Measurements from ENCODE around the gene UBE2D1. TPM values are rescaled to one million over a fixed set of nuclear protein-coding genes. Genes with fewer than 3 reads are reported as not detected.

The UBE2D1 gene
- total RNA-seq, 1 experiment from 2014 or later: 21.0 TPM

- ATAC-seq: no peak
- no TSS peak for BruUV-seq (replicated peaks)
- DNase-seq (ENCODE audit: low read depth, low spot score): no peak
- Histone ChIP-seq H3K27ac (ENCODE audit: low read length) (no peak overlapping the region), H3K27me3 (ENCODE audit: control insufficient read depth, insufficient read depth, low read length) (no peaks in the 10 kb centered on the region), H3K4me1 (ENCODE audit: control insufficient read depth, insufficient read depth, low read length) (no peaks in the 10 kb centered on the region), H3K36me3 (ENCODE audit: control insufficient read depth, insufficient read depth, low read length) (peaks cover 31% of the 10 kb centered on the region), H3K4me3 (ENCODE audit: low read depth in 2 of 2, low read length in 2 of 2) (no peak overlapping the region), H3K9me3 (ENCODE audit: control insufficient read depth, insufficient read depth, low read depth, low read length) (no peaks in the 10 kb centered on the region)
- intact Hi-C loops (cut with micrococcal nuclease; ENCODE audit: unreplicated experiment): loop anchor here (5.0 kb wide), 1 partner anchor 97 kb away; no protein-coding TSS in a partner anchor
- in situ Hi-C loops (cut with HindIII; ENCODE audit: low pct_unique_long_range_greater_than_20kb, low sequenced_read_pairs): no loop called here
- POLR2A ChIA-PET: interaction anchor here (0.6 kb wide), 1 partner anchor 1643 kb away, joined by 3 read pairs; no protein-coding TSS in a partner anchor
- TF ChIP-seq REST (IDR thresholded peaks at IDR 0.05; ENCODE audit: insufficient read depth in 1 of 2, low read depth in 2 of 2, low read length in 1 of 2): no peak
- TF ChIP-seq TCF7L2 (IDR thresholded peaks at IDR 0.05; ENCODE audit: low read depth, low read length): no peak
- TF ChIP-seq CTCF (IDR thresholded peaks at IDR 0.05): no peak
- TF ChIP-seq SIN3A (IDR thresholded peaks at IDR 0.05; ENCODE audit: borderline replicate concordance, insufficient read depth, low read depth, low read length): no peak
- CTCF ChIA-PET: no interaction called here
These were observed 64.6 kb downstream of the UBE2D1 start for GRCh38 chr10:58399410-58399809.

DNA sequence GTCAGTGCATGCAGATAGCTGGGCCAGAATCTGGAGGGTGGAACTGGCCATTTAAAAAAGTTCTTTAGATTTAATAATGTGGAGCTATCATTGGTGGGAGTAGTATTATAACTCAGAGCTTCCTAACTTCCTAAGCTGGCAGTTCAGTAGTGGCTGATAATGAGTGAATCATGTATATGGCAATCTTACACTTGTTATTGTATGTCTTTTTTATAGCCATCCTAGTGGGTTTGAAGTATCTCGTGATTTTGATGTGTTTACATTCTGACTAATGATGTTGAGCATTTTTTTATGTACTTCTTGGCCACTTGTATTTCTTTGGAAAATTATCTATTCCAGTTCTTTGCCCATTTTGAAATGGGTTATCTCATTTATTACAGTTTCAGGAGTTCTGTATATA is 65.8 kb downstream of the UBE2D1 start:
- 0 out of 2 replicates have a peak, but pooled peaks have one; percentile 38 for ATAC-seq
- intact Hi-C loops (cut with micrococcal nuclease; ENCODE audit: unreplicated experiment) (no loop called here), in situ Hi-C loops (cut with HindIII; ENCODE audit: low pct_unique_long_range_greater_than_20kb, low sequenced_read_pairs) (no loop called here)
- H3K4me1 ChIP-seq (ENCODE audit: control insufficient read depth, insufficient read depth, low read length): no peaks in the 10 kb centered on the region
- H3K27me3 ChIP-seq (ENCODE audit: control insufficient read depth, insufficient read depth, low read length): no peaks in the 10 kb centered on the region
- DNase-seq (ENCODE audit: low read depth, low spot score): no peak
- ChIA-PET POLR2A (no interaction called here), CTCF (no interaction called here)
- no peaks in the 10 kb centered on the region for H3K9me3 ChIP-seq (ENCODE audit: control insufficient read depth, insufficient read depth, low read depth, low read length)
- no peak overlapping the region for H3K4me3 ChIP-seq (ENCODE audit: low read depth in 2 of 2, low read length in 2 of 2)
- BruUV-seq (replicated peaks): no TSS peak
- peaks cover 19% of the 10 kb centered on the region for H3K36me3 ChIP-seq (ENCODE audit: control insufficient read depth, insufficient read depth, low read length)
- no peak overlapping the region for H3K27ac ChIP-seq (ENCODE audit: low read length)
- TF ChIP-seq CTCF (IDR thresholded peaks at IDR 0.05) (no peak), SIN3A (IDR thresholded peaks at IDR 0.05; ENCODE audit: borderline replicate concordance, insufficient read depth, low read depth, low read length) (no peak), TCF7L2 (IDR thresholded peaks at IDR 0.05; ENCODE audit: low read depth, low read length) (no peak), POLR2AphosphoS5 (IDR thresholded peaks at IDR 0.05; ENCODE audit: low read depth, low read length) (no peak), REST (IDR thresholded peaks at IDR 0.05; ENCODE audit: insufficient read depth in 1 of 2, low read depth in 2 of 2, low read length in 1 of 2) (no peak)

Data from Panc1 (cell line).